K562 treated with DMSO at 1 percent for 12 hours (cell line): ENCODE measurements around the gene RASGRP1. TPM values are rescaled to one million over a fixed set of nuclear protein-coding genes. Genes with fewer than 3 reads are reported as not detected.

Experiments used
- total RNA-seq: library from RNA; unstranded; fragments of 300-600 nt; gene quantifications from 2 replicates; pipeline ENCODE4 v1.2.3, GENCODE V29; 2022; ENCODE audit not compliant: insufficient read depth

Gene RASGRP1
- 0.19 and 0.89 TPM in 2 replicates for total RNA-seq

GRCh38 chr15:38564557-38565286 lies at the start of gene RASGRP1:
RASGRP1 (minus strand) TSS chr15:38564814; CDS start chr15:38564628, 186 bp downstream.

DNA sequence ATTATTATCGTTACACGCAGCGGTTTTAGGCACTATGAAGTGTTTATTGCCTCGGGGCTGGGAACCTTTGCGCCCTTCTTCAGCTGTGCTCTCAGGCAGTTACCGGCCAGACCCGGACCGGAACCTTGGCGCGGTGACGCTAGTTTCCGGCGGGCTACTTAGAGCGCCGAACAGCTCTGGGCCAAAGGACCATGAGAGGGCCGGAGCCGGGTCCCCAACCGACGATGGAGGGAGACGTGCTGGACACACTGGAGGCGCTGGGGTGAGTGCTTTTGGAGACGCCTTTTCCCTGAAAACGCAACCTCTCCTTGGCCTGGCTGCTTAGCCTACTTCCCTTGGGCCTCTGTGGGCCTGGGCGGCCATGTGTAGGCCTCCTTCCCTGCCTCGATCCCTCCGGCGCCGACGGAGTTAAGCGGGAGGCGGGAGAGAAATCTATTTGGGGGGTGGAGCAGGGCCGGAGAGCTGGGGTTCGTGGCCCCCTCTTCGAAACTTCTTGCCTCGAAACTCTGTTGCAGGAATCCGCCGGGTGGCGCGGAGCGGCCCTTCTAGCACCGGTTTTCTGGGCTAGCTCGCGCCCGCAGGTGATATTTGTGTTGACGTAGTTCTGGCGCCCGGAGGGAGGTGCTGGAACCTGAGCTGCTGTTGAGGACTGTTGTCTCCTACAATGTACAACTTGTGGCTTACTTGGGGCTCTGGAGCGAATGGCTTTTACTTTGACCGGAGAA lies 110.5 kb downstream of the RASGRP1 start, which contains the start of gene FAM98B:
Gene FAM98B, plus strand, starts transcription at position 157 of the 725 bp plus-strand sequence. Its CDS starts 35 bp downstream, at position 192.

Other genes starting within 250 kb of the RASGRP1 start
- gene FAM98B, start 110.7 kb downstream of the RASGRP1 start, total RNA-seq: 5.9 and 21.6 TPM in 2 replicates